CD8-positive, alpha-beta memory T cell (primary cell): ENCODE results near the gene OR2G3. TPM values are rescaled to one million over a fixed set of nuclear protein-coding genes. Genes with fewer than 3 reads are reported as not detected.

ENCODE experiments used
- CTCF ChIA-PET: fragments of 350-600 bp; sonication (Branson Sonifier 250); formaldehyde crosslinking; loops from one replicate; lab custom pipeline; 2021; ENCODE audit warnings: antibody characterized with exemption; lab: Charles Lee
- POLR2A ChIA-PET: fragments of 350-600 bp; sonication (Branson Sonifier 250); formaldehyde crosslinking; loops from one replicate; lab custom pipeline; 2021; ENCODE audit warnings: antibody characterized with exemption; lab: Charles Lee
- DNase-seq, 5 donors: peaks; one replicate each; pipeline versions ENCODE4 v3.0.0 to v3.0.0-alpha.2; 2020 to 2022; ENCODE audit warnings: mixed read lengths in 1 of 5
- H3K27ac ChIP-seq: one replicate; pipeline ENCODE4 v1.7.0; 2013; ENCODE audit warnings: low read depth, mild to moderate bottlenecking, low read length, moderate library complexity
- H3K27me3 ChIP-seq: 2 replicates; pipeline ENCODE4 v1.7.0; 2013; ENCODE audit warnings: low read length, mild to moderate bottlenecking; ENCODE audit not compliant: insufficient read depth, poor library complexity, severe bottlenecking
- H3K36me3 ChIP-seq: 2 replicates; pipeline ENCODE4 v1.7.0; 2013; ENCODE audit warnings: mild to moderate bottlenecking, low read length, moderate library complexity; ENCODE audit not compliant: insufficient read depth
- H3K4me1 ChIP-seq: 2 replicates; pipeline ENCODE4 v1.7.0; 2013; ENCODE audit warnings: mild to moderate bottlenecking, low read length, moderate library complexity; ENCODE audit not compliant: insufficient read depth
- H3K4me3 ChIP-seq: 2 replicates; pipeline ENCODE4 v1.7.0; 2013; ENCODE audit warnings: mild to moderate bottlenecking, low read length
- H3K9me3 ChIP-seq: 2 replicates; pipeline ENCODE4 v1.7.0; 2013; ENCODE audit warnings: mild to moderate bottlenecking, low read length
- H3K27ac Mint-ChIP-seq, 8 donors: one replicate each; pipeline ENCODE4 v1.8.0; 2020 to 2021; ENCODE audit warnings: mixed read lengths in 8 of 8, mild to moderate bottlenecking in 6 of 8, inconsistent platforms in 3 of 8, moderate library complexity in 3 of 8
- H3K27me3 Mint-ChIP-seq, 2 donors: one replicate each; pipeline ENCODE4 v1.8.0; 2020 to 2021; ENCODE audit warnings: mixed read lengths in 2 of 2, mild to moderate bottlenecking in 1 of 2, moderate library complexity in 1 of 2
- H3K36me3 Mint-ChIP-seq, 3 donors: one replicate each; pipeline ENCODE4 v1.8.0; 2020 to 2021; ENCODE audit warnings: mixed read lengths in 3 of 3, inconsistent platforms in 1 of 3, mild to moderate bottlenecking in 1 of 3
- H3K4me1 Mint-ChIP-seq, 3 donors: one replicate each; pipeline ENCODE4 v1.8.0; 2020 to 2021; ENCODE audit warnings: mixed read lengths in 3 of 3, inconsistent platforms in 1 of 3, mild to moderate bottlenecking in 1 of 3
- H3K4me3 Mint-ChIP-seq, 7 donors: one replicate each; pipeline ENCODE4 v1.8.0; 2020 to 2021; ENCODE audit warnings: mixed read lengths in 7 of 7, mild to moderate bottlenecking in 6 of 7, moderate library complexity in 4 of 7, inconsistent platforms in 2 of 7
- H3K9me3 Mint-ChIP-seq, 5 donors: one replicate each; pipeline ENCODE4 v1.8.0; 2020 to 2022; ENCODE audit warnings: mixed read lengths in 5 of 5, mild to moderate bottlenecking in 3 of 5, moderate library complexity in 2 of 5, inconsistent platforms in 1 of 5
- polyA plus RNA-seq: library from polyadenylated mRNA; unstranded; fragments of 300-500 nt; fragmentation: Illumina TruSeq; gene quantifications from one replicate; pipeline ENCODE4 v1.2.3, GENCODE V29; 2021
- total RNA-seq, 2 experiments: library from RNA; stranded (reverse); gene quantifications; one replicate each; pipeline ENCODE4 v1.2.3, GENCODE V29; 2021

OR2G3 gene
- total and polyA plus RNA-seq, 3 experiments from 2014 or later = not detected

GRCh38 chr1:247646867-247647266 lies 41.5 kb downstream of the OR2G3 start:
- H3K4me1 ChIP-seq = no peaks in the 10 kb centered on the region
- H3K27ac ChIP-seq = no peak overlapping the region
- no peaks in the 10 kb centered on the region for H3K36me3 ChIP-seq
- no peak overlapping the region for H3K27ac Mint-ChIP-seq
- CTCF ChIA-PET = no interaction called here
- no peak overlapping the region for H3K4me3 ChIP-seq
- no peaks in the 10 kb centered on the region for H3K27me3 ChIP-seq
- H3K9me3 ChIP-seq = no peaks in the 10 kb centered on the region
- H3K27me3 Mint-ChIP-seq = peaks cover 3 to 5% of the 10 kb centered on the region in 2 donors
- H3K9me3 Mint-ChIP-seq = peaks cover 0 to 4% (median 0%) of the 10 kb centered on the region in 5 donors
- POLR2A ChIA-PET = no interaction called here
- DNase-seq = no peak
- H3K36me3 Mint-ChIP-seq = no peaks in the 10 kb centered on the region
- no peaks in the 10 kb centered on the region for H3K4me1 Mint-ChIP-seq
- no peak overlapping the region for H3K4me3 Mint-ChIP-seq

GRCh38 chr1:247647864-247648263 lies 42.5 kb downstream of the OR2G3 start:
- ChIA-PET POLR2A (no interaction called here), CTCF (no interaction called here)
- H3K27ac Mint-ChIP-seq = no peak overlapping the region
- no peaks in the 10 kb centered on the region for H3K4me1 Mint-ChIP-seq
- no peak overlapping the region for H3K4me3 Mint-ChIP-seq
- no peaks in the 10 kb centered on the region for H3K9me3 ChIP-seq
- H3K4me1 ChIP-seq = no peaks in the 10 kb centered on the region
- H3K9me3 Mint-ChIP-seq = peaks cover 0 to 4% (median 0%) of the 10 kb centered on the region in 5 donors
- DNase-seq = no peak
- H3K27ac ChIP-seq = no peak overlapping the region
- H3K36me3 Mint-ChIP-seq = no peaks in the 10 kb centered on the region
- peaks cover 3 to 7% of the 10 kb centered on the region in 2 donors for H3K27me3 Mint-ChIP-seq
- no peak overlapping the region for H3K4me3 ChIP-seq
- H3K36me3 ChIP-seq = no peaks in the 10 kb centered on the region
- H3K27me3 ChIP-seq = no peaks in the 10 kb centered on the region

- ChIA-PET CTCF (no interaction called here), POLR2A (no interaction called here)
- Histone ChIP-seq H3K36me3 (no peaks in the 10 kb centered on the region), H3K9me3 (no peaks in the 10 kb centered on the region), H3K27me3 (no peaks in the 10 kb centered on the region), H3K4me3 (no peak overlapping the region), H3K27ac (no peak overlapping the region), H3K4me1 (no peaks in the 10 kb centered on the region)
- Mint-ChIP-seq H3K36me3 (no peaks in the 10 kb centered on the region), H3K27me3 (peaks cover 3% of the 10 kb centered on the region in 2 donors), H3K9me3 (peaks cover 0 to 2% (median 0%) of the 10 kb centered on the region in 5 donors), H3K27ac (no peak overlapping the region), H3K4me1 (no peaks in the 10 kb centered on the region), H3K4me3 (no peak overlapping the region)
- DNase-seq = no peak
Observed at GRCh38 chr1:247653040-247653439, 47.7 kb downstream of the OR2G3 start.

Other genes with a start within 250 kb of the OR2G3 start
- gene NLRP3, start 189.4 kb upstream of the OR2G3 start, total RNA-seq = 1 to 10 TPM; 1.8 to 2.6 TPM
- gene NLRP3, start 189.4 kb upstream of the OR2G3 start, polyA plus RNA-seq = 3.0 TPM
- gene OR2B11, start 147.5 kb upstream of the OR2G3 start, total RNA-seq = not detected
- gene OR2B11, start 147.5 kb upstream of the OR2G3 start, polyA plus RNA-seq = not detected
- not detected for gene OR2C3, start 69.1 kb upstream of the OR2G3 start, total RNA-seq
- not detected for gene OR2C3, start 69.1 kb upstream of the OR2G3 start, polyA plus RNA-seq
- under 1 TPM; 0.11 to 0.20 TPM for gene GCSAML, start 56.5 kb upstream of the OR2G3 start, total RNA-seq
- gene GCSAML, start 56.5 kb upstream of the OR2G3 start, polyA plus RNA-seq = not detected
- not detected for gene OR2G2, start 17.2 kb upstream of the OR2G3 start, total RNA-seq
- not detected for gene OR2G2, start 17.2 kb upstream of the OR2G3 start, polyA plus RNA-seq
- not detected for gene OR13G1, start 74.2 kb downstream of the OR2G3 start, total RNA-seq
- gene OR13G1, start 74.2 kb downstream of the OR2G3 start, polyA plus RNA-seq = not detected
- not detected for gene OR6F1, start 111.1 kb downstream of the OR2G3 start, total RNA-seq
- gene OR6F1, start 111.1 kb downstream of the OR2G3 start, polyA plus RNA-seq = not detected
- not detected for gene OR14K1, start 133.0 kb downstream of the OR2G3 start, total RNA-seq
- not detected for gene OR14K1, start 133.0 kb downstream of the OR2G3 start, polyA plus RNA-seq
- not detected for gene OR14A2, start 142.6 kb downstream of the OR2G3 start, total RNA-seq
- not detected for gene OR14A2, start 142.6 kb downstream of the OR2G3 start, polyA plus RNA-seq
- gene OR1C1, start 155.0 kb downstream of the OR2G3 start, total RNA-seq = not detected
- gene OR1C1, start 155.0 kb downstream of the OR2G3 start, polyA plus RNA-seq = not detected
- gene OR14A16, start 218.5 kb downstream of the OR2G3 start, total RNA-seq = not detected
- not detected for gene OR14A16, start 218.5 kb downstream of the OR2G3 start, polyA plus RNA-seq
- gene OR11L1, start 236.3 kb downstream of the OR2G3 start, total RNA-seq = not detected
- gene OR11L1, start 236.3 kb downstream of the OR2G3 start, polyA plus RNA-seq = not detected